GM06990 (cell line): ENCODE measurements around the gene SCAPER.

Experiments used
- DNase-seq: peaks from one replicate; pipeline ENCODE4 v3.0.0-alpha.2; 2011; ENCODE audit not compliant: insufficient read length; ENCODE audit errors: extremely low read depth
- H3K27me3 ChIP-seq: replicated peaks from 2 replicates; pipeline ENCODE4 v1.6.0; 2011; ENCODE audit warnings: low read length; ENCODE audit not compliant: control insufficient read depth, insufficient read depth
- H3K36me3 ChIP-seq: 2 replicates; pipeline ENCODE4 v1.5.1; 2011; ENCODE audit warnings: low read length; ENCODE audit not compliant: control insufficient read depth, insufficient read depth
- H3K4me3 ChIP-seq: replicated peaks from 2 replicates; pipeline ENCODE4 v1.5.1; 2011; ENCODE audit warnings: low read depth, mild to moderate bottlenecking, control low read depth, low read length
- TF ChIP-seq, protein P1 (sequence below): IDR thresholded peaks from 2 replicates; pipeline ENCODE4 v1.5.1; 2011; ENCODE audit warnings: low read length, control low read depth, mild to moderate bottlenecking, inconsistent platforms; ENCODE audit not compliant: insufficient read depth, poor library complexity, severe bottlenecking

SCAPER gene

DNA sequence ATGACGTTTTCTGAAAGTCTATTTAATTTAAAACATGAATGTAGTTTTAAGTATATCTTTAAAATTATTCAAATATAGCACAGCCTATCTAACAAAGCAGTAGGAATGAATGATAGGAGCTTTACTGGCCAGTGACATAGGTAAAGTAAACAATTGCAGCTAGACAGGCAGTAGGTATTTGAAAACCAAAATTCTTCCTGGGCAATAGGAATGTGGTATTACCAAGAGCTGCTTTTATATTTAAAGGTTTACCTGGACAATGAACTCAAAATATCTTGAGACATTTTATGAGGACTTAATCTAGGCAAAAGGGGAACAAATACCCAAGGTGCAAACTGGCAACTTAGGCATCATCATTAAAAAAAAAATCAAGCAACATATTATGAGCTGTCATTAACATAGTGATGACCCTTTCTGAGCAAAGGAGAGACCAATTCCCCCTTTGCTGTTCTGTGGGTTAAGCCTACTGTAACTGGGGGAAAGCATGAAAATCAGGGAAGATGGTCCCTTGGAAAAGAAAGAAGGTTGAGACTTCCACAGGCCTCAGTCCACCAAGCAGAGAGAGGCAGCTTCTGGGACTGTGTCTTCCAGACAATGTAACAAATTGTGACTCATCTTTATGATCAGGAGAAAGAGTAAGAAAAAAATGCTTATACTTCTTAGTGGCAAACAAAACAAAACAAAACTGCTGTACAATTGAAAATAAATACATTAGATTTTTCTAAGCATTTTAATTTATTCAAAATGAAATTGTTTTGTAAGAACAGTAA is 555.7 kb downstream of the SCAPER start:
- H3K36me3 ChIP-seq: no peaks in the 10 kb centered on the region
- H3K27me3 ChIP-seq: no peaks in the 10 kb centered on the region
- no peak overlapping the region for H3K4me3 ChIP-seq
- TF ChIP-seq, protein P1, sequence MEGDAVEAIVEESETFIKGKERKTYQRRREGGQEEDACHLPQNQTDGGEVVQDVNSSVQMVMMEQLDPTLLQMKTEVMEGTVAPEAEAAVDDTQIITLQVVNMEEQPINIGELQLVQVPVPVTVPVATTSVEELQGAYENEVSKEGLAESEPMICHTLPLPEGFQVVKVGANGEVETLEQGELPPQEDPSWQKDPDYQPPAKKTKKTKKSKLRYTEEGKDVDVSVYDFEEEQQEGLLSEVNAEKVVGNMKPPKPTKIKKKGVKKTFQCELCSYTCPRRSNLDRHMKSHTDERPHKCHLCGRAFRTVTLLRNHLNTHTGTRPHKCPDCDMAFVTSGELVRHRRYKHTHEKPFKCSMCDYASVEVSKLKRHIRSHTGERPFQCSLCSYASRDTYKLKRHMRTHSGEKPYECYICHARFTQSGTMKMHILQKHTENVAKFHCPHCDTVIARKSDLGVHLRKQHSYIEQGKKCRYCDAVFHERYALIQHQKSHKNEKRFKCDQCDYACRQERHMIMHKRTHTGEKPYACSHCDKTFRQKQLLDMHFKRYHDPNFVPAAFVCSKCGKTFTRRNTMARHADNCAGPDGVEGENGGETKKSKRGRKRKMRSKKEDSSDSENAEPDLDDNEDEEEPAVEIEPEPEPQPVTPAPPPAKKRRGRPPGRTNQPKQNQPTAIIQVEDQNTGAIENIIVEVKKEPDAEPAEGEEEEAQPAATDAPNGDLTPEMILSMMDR: no peak
- DNase-seq: no peak

DNA sequence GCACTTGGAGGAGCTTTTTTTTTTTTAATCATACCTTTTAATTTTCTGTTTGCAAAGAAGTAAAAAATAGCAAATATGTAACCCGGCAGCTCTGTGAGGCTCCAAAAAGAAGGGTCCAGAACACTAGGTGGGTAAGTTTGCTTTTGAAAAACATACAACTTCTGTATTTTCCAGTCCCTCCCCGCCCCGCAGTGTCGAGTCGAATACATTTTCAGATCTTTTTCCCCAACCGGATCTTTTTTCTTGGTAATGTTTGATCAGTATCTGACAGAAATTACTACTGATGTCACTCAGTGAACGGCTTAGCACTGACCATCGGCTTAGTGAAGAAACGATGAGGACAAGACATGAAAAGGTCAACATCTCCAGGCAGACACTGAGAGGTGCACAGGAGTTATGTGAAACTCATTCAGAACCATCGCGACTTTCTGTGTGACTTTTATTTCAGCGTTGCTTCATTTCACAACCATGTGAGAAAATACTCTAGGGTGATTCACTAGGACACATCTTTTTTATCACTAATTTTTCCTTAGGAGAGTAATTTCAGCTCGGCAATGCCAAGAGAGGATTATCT is 557.6 kb downstream of the SCAPER start:
- TF ChIP-seq, protein P1: no peak
- Histone ChIP-seq H3K27me3 (no peaks in the 10 kb centered on the region), H3K4me3 (no peak overlapping the region)

DNA sequence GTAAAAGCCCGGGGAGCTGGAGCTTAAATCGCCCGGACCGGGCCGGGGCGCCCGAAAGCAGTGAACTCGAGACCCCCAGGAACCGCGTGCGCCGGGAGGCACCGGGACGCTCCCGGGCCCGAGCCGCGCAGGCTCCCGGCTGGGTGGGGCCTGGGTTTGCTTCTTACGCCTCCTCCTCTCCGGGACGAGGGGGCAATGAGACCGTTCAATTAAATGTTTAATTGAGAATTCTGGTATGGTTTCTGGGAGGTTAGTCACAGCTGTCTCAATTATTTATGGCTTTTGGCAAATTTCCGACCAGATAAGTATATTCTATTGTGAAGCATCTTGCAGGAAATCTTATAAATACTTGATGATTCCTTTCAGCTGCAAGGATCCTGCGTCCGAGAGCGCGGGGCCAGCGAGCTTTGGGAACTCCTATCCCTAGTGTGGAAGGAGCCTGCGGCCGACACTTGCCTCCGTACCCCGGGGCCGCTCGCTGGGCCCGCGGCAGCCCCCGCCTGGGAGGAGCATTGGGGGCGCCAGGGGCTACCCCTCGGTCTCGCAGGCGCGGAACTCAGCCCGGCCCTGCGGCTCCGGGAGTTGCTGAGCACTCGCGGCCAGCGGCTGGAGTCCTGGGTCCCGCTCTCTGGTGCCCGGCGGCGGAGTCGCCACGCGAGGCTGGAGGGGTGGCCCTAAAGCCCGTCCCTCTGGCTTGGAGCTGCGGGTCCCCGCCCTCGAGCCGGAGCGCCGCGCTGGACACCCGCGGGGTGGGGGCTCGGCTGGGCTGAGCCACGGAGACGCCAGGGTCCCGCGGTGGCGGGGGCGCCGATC is 558.3 kb downstream of the SCAPER start:
- no peaks in the 10 kb centered on the region for H3K36me3 ChIP-seq
- TF ChIP-seq, protein P1: no peak
- no peaks in the 10 kb centered on the region for H3K27me3 ChIP-seq
- peak overlapping the region; percentile 66 for H3K4me3 ChIP-seq
- no peak for DNase-seq

More for the DNA sequence above, 557.6 kb downstream of the SCAPER start:
- DNase-seq: no peak
- no peaks in the 10 kb centered on the region for H3K36me3 ChIP-seq

DNA sequence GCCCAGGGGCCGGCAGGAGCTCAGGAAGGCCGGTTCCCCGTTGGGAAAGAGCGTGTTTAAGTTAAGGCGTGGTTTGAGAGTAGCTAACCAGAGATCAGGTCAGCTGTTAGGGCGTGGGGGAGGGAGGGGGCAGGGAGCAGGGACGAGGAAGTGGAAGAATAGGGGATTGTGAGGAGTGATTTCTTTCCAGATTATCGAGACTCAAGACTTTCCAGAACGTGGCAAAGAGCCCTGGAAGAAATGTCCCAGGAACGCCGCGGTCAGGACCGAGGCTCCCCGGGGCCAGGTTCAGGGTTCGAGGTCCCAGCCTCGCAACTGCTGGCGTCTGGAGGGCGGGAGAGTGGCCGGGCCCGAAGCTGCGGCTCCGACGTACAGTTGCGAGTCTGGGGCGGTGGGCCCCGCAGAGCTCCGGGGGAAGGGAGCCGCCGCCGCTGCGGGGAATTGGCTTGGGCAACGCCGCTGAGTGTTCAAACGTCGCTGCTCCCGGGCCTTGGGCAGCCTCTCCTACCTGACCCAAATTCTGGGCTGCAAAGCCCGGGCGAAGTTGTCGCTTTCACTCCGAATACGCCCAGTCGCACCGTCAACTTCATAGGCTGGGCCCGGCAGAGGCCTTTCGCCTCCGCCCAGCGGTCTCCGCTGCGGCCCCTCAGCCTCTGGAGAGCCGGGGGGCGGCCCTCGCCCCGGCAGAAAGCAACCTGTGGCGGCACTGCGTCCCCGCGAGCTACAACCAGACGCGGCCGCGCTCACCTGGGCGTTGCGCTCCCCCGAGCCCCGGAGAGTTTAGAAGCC is 559.1 kb downstream of the SCAPER start:
- no peaks in the 10 kb centered on the region for H3K27me3 ChIP-seq
- no peaks in the 10 kb centered on the region for H3K36me3 ChIP-seq
- peak; percentile 34 for DNase-seq
- peak overlapping the region; percentile 66 for H3K4me3 ChIP-seq
- TF ChIP-seq, protein P1: no peak

DNA sequence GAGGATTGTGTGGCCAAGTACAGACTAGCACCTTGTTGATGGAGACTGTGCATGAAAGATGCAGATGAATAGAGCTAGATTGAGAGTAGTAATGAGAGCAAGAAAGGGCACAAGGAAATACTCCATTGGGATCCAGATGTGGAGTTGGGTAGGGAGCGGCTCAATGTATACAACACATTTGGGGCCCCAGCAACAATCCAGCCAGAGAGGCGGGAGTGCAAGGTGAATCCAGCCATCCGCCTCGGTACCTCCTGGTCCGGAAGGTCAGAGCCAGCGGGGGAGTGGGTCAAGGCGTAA is 559.6 kb downstream of the SCAPER start:
- H3K36me3 ChIP-seq: no peaks in the 10 kb centered on the region
- DNase-seq: no peak
- TF ChIP-seq, protein P1: no peak
- no peaks in the 10 kb centered on the region for H3K27me3 ChIP-seq
- H3K4me3 ChIP-seq: no peak overlapping the region
